Right lobe of liver (tissue), 6 donors: Measurements from ENCODE around the gene NCS1. TPM values are rescaled to one million over a fixed set of nuclear protein-coding genes. Genes with fewer than 3 reads are reported as not detected.

Source experiments
- ATAC-seq, 4 donors: fragments of 200-7000 bp; cut with Tn5 transposase; one replicate each; pipeline ENCODE4 v1.9.1; 2020; ENCODE audit warnings: mild to moderate bottlenecking in 4 of 4, moderate library complexity in 4 of 4
- DNase-seq, 3 donors: peaks; one replicate each; pipeline ENCODE4 v3.0.0-alpha.2; 2020
- H3K27ac ChIP-seq, 3 donors: fragments of 200-600 bp; one replicate each; pipeline ENCODE4 v1.8.0; 2022
- H3K27me3 ChIP-seq, 2 donors: fragments of 200-600 bp; one replicate each; pipeline ENCODE4 v1.8.0; 2022
- H3K36me3 ChIP-seq, 4 donors: fragments of 200-600 bp; sonication (generic) in 1 of 4; one replicate each; pipeline versions ENCODE4 v1.5.1 to v1.8.0; 2017 to 2022; ENCODE audit warnings: control low read depth in 1 of 4
- H3K4me1 ChIP-seq, 4 donors: fragments of 200-600 bp; sonication (generic) in 1 of 4; one replicate each; pipeline versions ENCODE4 v1.5.1 to v1.8.0; 2017 to 2022; ENCODE audit warnings: control low read depth in 1 of 4
- H3K4me3 ChIP-seq, 3 donors: fragments of 200-600 bp; one replicate each; pipeline ENCODE4 v1.8.0; 2022
- H3K9me3 ChIP-seq, 4 donors: fragments of 200-600 bp; sonication (generic) in 1 of 4; one replicate each; pipeline versions ENCODE4 v1.5.1 to v1.8.0; 2017 to 2022; ENCODE audit warnings: control low read depth in 1 of 4
- POLR2A ChIP-seq: fragments of 450-650 bp; IDR thresholded peaks from one replicate; pipeline ENCODE4 v1.6.1; 2017; ENCODE audit warnings: antibody characterized with exemption, mild to moderate bottlenecking
- WGBS: methylation state at CpG from one replicate; pipeline ENCODE4 v1.1.6; 2018; ENCODE audit warnings: low coverage, low lambda C conversion rate; ENCODE audit not compliant: insufficient coverage; ENCODE audit errors: missing lambda C conversion rate; 5-methylcytosine and 5-hydroxymethylcytosine counted together
- intact Hi-C, 2 donors: fragments of 100-400 bp; cut with DNase I; formaldehyde crosslinking; loops; one replicate each; pipeline versions ENCODE4 v1.11.2 to v1.14.1; 2022
- total RNA-seq, 6 experiments: library from RNA; depleted of rRNA in 2 of 6; stranded (reverse); fragments of >200 nt in 2 of 6; fragmentation: NEBNext Ultra II Directional in 3 of 6; extraction: Animal tissue kit (Norgen Biotek cat#: 25700) in 3 of 6; gene quantifications; one replicate each; pipeline versions ENCODE4 v1.1.0 to v1.2.4, GENCODE V29; 2016 to 2023
- TF ChIP-seq, protein P1 (sequence below), 4 donors: fragments of 200-600 bp in 3 of 4; fragments of 450-650 bp in 1 of 4; IDR thresholded peaks; one replicate each; pipeline versions ENCODE4 v1.5.1 to v1.8.0; 2016 to 2022; ENCODE audit warnings: antibody characterized with exemption in 4 of 4, mild to moderate bottlenecking in 2 of 4
- donor health status: DM: no; HTN: yes; CAD: no.
- donor health status: DM: no; HTN: no; CAD: no.
- donor health status: DM: no; HTN: no; CAD: no.
- donor health status: DM: no; HTN: yes; CAD: no.
- donor health status: DM: no; HTN: yes; CAD: no.

The NCS1 gene
- total RNA-seq, 6 experiments from 2014 or later: 1.6 to 3.3 (median 2.8) TPM

DNA sequence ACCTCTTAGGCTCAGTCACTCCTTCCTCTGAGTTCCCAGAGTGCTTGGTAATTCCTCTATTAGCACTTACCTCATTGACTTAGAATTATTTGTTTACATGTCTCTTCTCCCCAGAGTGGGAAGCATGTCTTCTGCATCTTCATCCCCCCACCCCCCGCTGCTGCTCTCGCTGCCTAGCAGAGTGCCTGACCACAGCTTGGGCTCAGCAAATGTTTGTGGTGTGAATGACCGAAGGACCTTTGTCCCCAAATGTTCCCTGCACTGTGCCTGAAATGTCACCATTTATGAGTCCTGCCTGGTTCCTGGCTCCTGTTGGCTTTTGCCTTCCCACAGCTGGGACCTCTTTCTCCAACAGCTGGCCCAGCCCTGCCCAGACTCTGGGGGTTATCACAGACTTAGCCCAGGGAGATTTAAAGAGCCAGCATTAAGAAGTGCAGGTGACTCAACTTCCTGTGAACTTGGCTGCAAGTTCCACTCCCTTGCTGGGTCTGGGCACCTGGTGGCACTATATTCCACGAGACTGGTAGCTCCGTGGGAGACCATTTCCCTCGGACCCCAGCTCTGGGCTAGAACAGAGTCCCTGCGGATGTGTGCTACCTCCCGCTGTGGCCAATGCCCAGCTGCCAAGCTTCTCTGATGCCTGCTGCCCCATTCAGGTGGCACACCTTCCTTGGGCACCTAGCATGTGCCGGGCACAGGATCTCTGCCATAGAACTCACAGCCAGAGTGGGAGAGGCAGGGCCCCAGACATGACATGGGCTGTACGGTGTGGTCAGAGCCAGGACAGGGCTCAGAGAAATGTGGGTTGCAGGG, 91.6 kb downstream of the NCS1 start:
- Histone ChIP-seq H3K36me3 (no peaks in the 10 kb centered on the region), H3K4me3 (no peak overlapping the region), H3K27ac (peak overlapping the region in 2 of 3 donors; percentile 44 to 49), H3K27me3 (no peaks in the 10 kb centered on the region), H3K9me3 (no peaks in the 10 kb centered on the region), H3K4me1 (peaks cover 0 to 56% (median 23%) of the 10 kb centered on the region in 4 donors)
- TF ChIP-seq POLR2A: no peak
- TF ChIP-seq, protein P1, sequence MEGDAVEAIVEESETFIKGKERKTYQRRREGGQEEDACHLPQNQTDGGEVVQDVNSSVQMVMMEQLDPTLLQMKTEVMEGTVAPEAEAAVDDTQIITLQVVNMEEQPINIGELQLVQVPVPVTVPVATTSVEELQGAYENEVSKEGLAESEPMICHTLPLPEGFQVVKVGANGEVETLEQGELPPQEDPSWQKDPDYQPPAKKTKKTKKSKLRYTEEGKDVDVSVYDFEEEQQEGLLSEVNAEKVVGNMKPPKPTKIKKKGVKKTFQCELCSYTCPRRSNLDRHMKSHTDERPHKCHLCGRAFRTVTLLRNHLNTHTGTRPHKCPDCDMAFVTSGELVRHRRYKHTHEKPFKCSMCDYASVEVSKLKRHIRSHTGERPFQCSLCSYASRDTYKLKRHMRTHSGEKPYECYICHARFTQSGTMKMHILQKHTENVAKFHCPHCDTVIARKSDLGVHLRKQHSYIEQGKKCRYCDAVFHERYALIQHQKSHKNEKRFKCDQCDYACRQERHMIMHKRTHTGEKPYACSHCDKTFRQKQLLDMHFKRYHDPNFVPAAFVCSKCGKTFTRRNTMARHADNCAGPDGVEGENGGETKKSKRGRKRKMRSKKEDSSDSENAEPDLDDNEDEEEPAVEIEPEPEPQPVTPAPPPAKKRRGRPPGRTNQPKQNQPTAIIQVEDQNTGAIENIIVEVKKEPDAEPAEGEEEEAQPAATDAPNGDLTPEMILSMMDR (IDR thresholded peaks at IDR 0.05): peak in 2 of 4 donors; percentile 18 to 44
- WGBS: 38% methylated on average over 4 of the region's 10 CpGs
- intact Hi-C loops: loop anchor here in 1 of 2 donors (10.0 kb wide), 1 partner anchor 81 kb away; no protein-coding TSS in a partner anchor
- DNase-seq (peak; percentile 52 to 88 (median 72)), ATAC-seq (peak; percentile 82 to 88 (median 85))

DNA sequence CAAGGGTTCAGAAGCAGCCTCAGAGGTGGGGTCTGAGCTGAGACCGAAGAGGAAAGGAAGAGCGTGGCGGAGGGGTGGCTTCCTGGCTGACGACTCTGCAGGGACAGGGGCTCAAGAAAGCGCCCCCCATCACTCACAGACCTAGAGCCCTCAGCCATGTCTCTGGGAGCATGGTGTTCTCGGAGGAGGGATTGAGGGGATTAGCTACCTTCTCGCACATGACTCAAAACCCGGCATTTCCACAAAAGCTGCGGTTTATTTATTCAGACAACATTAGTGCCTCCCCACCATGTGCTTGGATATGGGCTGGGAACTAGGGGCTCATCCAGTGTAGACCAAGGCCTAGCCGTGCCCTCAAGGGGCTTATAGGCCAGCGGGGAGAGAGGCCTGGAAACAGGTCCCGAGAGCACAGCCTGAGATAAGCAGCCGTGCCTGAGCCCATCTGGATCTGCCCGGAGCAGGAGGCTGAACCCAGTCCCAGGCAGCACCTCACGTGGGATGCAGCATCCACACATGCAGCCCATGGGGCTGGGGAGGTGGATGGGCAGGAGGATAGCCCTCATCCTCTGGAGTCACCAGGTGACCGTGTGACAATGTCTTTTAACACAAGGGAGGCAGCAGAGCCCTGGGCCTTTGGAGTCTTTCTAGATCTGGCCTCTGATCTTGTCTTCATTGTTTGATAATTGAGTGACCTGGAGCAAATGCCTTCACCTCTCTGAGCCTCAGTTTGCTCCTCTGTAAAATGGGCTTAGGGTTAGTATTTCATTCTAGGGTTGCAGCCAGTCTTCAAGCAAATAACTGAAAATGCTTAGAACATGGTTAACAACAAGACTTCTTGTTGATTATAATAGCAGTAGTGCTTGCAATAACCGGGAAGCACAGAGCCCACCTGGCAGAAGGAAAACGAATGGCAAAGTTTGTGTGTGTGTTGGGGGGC, 92.5 kb downstream of the NCS1 start:
- H3K4me3 ChIP-seq: no peak overlapping the region
- no peak for TF ChIP-seq POLR2A
- TF ChIP-seq, protein P1 (IDR thresholded peaks at IDR 0.05): no peak
- intact Hi-C loops: loop anchor here in 1 of 2 donors (10.0 kb wide), 1 partner anchor 80 kb away; no protein-coding TSS in a partner anchor
- no peaks in the 10 kb centered on the region for H3K27me3 ChIP-seq
- ATAC-seq: no peak
- 47% methylated on average over 5 of the region's 18 CpGs for WGBS
- no peak overlapping the region for H3K27ac ChIP-seq
- no peaks in the 10 kb centered on the region for H3K36me3 ChIP-seq
- H3K4me1 ChIP-seq: peaks cover 0 to 47% (median 19%) of the 10 kb centered on the region in 4 donors
- DNase-seq: no peak
- H3K9me3 ChIP-seq: no peaks in the 10 kb centered on the region

DNA sequence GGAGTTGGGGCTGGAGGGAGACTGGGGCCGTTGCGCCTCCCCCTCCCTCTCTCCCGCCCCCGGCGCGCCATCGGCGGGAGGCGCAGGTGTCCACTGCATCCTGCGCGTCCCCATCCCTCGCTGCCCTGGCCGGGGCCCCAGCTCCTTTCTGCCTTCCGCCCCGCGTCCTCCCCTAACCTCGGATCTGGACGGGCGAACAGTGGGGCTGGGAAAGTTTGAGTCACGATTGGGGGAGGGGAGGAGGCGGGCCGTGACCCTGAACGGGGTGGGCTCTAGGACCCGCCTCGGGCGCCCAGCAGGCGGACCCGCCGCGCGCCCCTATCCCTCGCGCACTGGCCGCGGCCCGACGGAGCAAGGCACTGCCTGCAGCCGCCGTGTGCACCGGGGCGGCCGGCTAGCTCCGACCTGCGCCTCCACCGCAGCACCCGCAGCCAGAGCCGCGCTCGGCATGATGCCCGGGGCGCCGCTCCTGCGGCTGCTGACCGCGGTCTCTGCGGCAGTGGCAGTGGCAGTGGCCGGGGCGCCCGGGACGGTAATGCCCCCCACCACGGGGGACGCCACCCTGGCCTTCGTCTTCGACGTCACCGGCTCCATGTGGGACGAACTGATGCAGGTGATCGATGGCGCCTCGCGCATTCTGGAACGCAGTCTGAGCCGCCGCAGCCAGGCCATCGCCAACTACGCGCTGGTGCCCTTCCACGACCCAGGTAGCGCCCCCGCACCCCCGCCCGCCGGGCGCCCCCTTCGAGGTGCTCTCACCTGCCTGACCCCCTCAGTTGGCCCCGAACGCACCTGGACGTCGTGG, 93.4 kb downstream of the NCS1 start, which contains the start of gene HMCN2:
Gene HMCN2 (plus strand): TSS at position 330 of the 805 bp plus-strand sequence. CDS start 119 bp downstream, at position 449.
- Histone ChIP-seq H3K4me1 (peaks cover 0 to 40% (median 16%) of the 10 kb centered on the region in 4 donors), H3K4me3 (peak within 1 kb of the TSS; percentile 22 to 42 (median 31)), H3K27me3 (no peaks in the 10 kb centered on the region), H3K9me3 (no peaks in the 10 kb centered on the region), H3K27ac (no peak within 1 kb of the TSS), H3K36me3 (no peaks in the 10 kb centered on the region)
- WGBS: 9% methylated on average over 4 of the region's 89 CpGs
- intact Hi-C loops: loop anchor here in 1 of 2 donors (10.0 kb wide), 1 partner anchor 79 kb away; no protein-coding TSS in a partner anchor
- TF ChIP-seq, protein P1 (IDR thresholded peaks at IDR 0.05): no peak
- TF ChIP-seq POLR2A: no peak
- DNase-seq (peak in 2 of 3 donors; percentile 57 to 58), ATAC-seq (peak; percentile 38 to 53 (median 47))
